Cardiac muscle cell (in vitro differentiated cells and primary cell): ENCODE data around the gene MRPS18A. TPM values are rescaled to one million over a fixed set of nuclear protein-coding genes. Genes with fewer than 3 reads are reported as not detected.

Experiments used
- DNase-seq, 2 donors: peaks; one replicate each; pipeline versions ENCODE4 v3.0.0 to v3.0.0-alpha.2; 2010 to 2017; ENCODE audit warnings: low read depth in 1 of 2, low spot score in 1 of 2
- H3K27ac ChIP-seq: fragments of 200-600 bp; sonication (generic); 2 replicates; pipeline ENCODE4 v1.5.1; 2016
- H3K27me3 ChIP-seq: fragments of 200-600 bp; sonication (generic); 2 replicates; pipeline ENCODE4 v1.6.0; 2016; ENCODE audit warnings: control low read depth
- H3K36me3 ChIP-seq: fragments of 200-600 bp; sonication (generic); 2 replicates; pipeline ENCODE4 v1.5.1; 2016; ENCODE audit warnings: control low read depth
- H3K4me1 ChIP-seq: fragments of 200-600 bp; sonication (generic); 2 replicates; pipeline ENCODE4 v1.8.1; 2017; ENCODE audit warnings: low read depth, mild to moderate bottlenecking, mixed run types
- H3K4me3 ChIP-seq: fragments of 200-600 bp; sonication (generic); 2 replicates; pipeline ENCODE4 v1.5.1; 2016; ENCODE audit warnings: mild to moderate bottlenecking
- H3K9me3 ChIP-seq: fragments of 200-600 bp; sonication (generic); 2 replicates; pipeline ENCODE4 v1.5.1; 2017; ENCODE audit warnings: low read depth, mild to moderate bottlenecking, control low read depth
- CTCF ChIP-seq: IDR thresholded peaks from 2 replicates; pipeline ENCODE4 v1.5.1; 2012; ENCODE audit warnings: low read depth, mild to moderate bottlenecking, low read length
- polyA plus RNA-seq: library from polyadenylated mRNA; unstranded; fragments of >200 nt; fragmentation: Nextera tagmentation; extraction: Ambion mirVana; gene quantifications from 2 replicates; pipeline ENCODE4 v1.2.1, GENCODE V29; 2016
- total RNA-seq: library from RNA; depleted of rRNA; stranded (reverse); fragments of >200 nt; gene quantifications from 2 replicates; pipeline ENCODE4 v1.2.3, GENCODE V29; 2016

Gene MRPS18A
- total and polyA plus RNA-seq, 2 experiments from 2014 or later: 65.9 to 87.0 TPM

GRCh38 chr6:43670623-43670986, 17.0 kb downstream of the MRPS18A start:
- Histone ChIP-seq H3K4me3 (no peak overlapping the region), H3K4me1 (peaks cover 34% of the 10 kb centered on the region), H3K27ac (peak overlapping the region; percentile 86), H3K9me3 (no peaks in the 10 kb centered on the region), H3K27me3 (no peaks in the 10 kb centered on the region), H3K36me3 (peaks cover 18% of the 10 kb centered on the region)
- DNase-seq: no peak
- no peak for TF ChIP-seq CTCF

- Histone ChIP-seq H3K27me3 (no peaks in the 10 kb centered on the region), H3K36me3 (peaks cover 15% of the 10 kb centered on the region), H3K4me3 (no peak overlapping the region), H3K4me1 (peaks cover 34% of the 10 kb centered on the region), H3K27ac (peak overlapping the region; percentile 86), H3K9me3 (no peaks in the 10 kb centered on the region)
- peak; percentile 60 to 65 for DNase-seq
- no peak for TF ChIP-seq CTCF
These were observed 17.5 kb downstream of the MRPS18A start for GRCh38 chr6:43669922-43670622.

GRCh38 chr6:43669050-43669921, 18.3 kb downstream of the MRPS18A start:
- Histone ChIP-seq H3K4me1 (peaks cover 34% of the 10 kb centered on the region), H3K27ac (peak overlapping the region; percentile 86), H3K4me3 (no peak overlapping the region), H3K36me3 (peaks cover 7% of the 10 kb centered on the region), H3K27me3 (no peaks in the 10 kb centered on the region), H3K9me3 (no peaks in the 10 kb centered on the region)
- TF ChIP-seq CTCF: no peak
- peak; percentile 11 to 76 for DNase-seq

GRCh38 chr6:43668151-43669028, 19.2 kb downstream of the MRPS18A start:
- H3K4me3 ChIP-seq: no peak overlapping the region
- no peaks in the 10 kb centered on the region for H3K9me3 ChIP-seq
- peaks cover 34% of the 10 kb centered on the region for H3K4me1 ChIP-seq
- DNase-seq: peak; percentile 71 to 89
- H3K27me3 ChIP-seq: no peaks in the 10 kb centered on the region
- TF ChIP-seq CTCF: peak; percentile 75
- H3K27ac ChIP-seq: peak overlapping the region; percentile 86
- peaks cover 5% of the 10 kb centered on the region for H3K36me3 ChIP-seq
